ENCODE data around the gene MYLK. TPM values are rescaled to one million over a fixed set of nuclear protein-coding genes. Genes with fewer than 3 reads are reported as not detected.

MYLK gene
- polyA plus RNA-seq, 3 donors from 2014 or later: 0.36 to 3.7 (median 0.89) TPM

DNA sequence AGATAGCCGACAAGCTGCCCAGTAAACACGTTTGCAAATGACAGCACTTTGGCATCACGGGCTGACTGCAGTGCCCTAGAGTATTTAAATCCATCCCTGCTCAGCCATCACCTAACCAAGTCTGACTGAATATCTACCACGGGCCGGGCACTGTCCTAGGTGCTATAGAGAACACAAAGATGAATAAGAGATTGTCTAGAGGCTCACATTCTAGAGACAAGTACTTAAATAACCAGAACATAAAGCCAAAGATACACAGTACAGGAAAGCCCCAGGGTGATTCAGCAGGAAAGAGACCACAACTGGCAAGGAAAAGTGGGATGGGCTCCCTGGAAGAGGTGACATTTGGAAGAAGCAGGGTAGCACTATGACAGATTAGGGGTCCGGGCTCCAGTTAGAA lies 103.5 kb downstream of the MYLK start:
- H3K9me3 Mint-ChIP-seq: no peaks in the 10 kb centered on the region
- no peak overlapping the region for H3K4me3 Mint-ChIP-seq
- H3K27ac Mint-ChIP-seq: no peak overlapping the region
- DNase-seq: no peak
- H3K36me3 Mint-ChIP-seq: no peaks in the 10 kb centered on the region
- H3K27me3 Mint-ChIP-seq (ENCODE audit: low read depth in 3 of 3): peaks cover 0 to 11% (median 3%) of the 10 kb centered on the region in 3 donors
- no peaks in the 10 kb centered on the region for H3K4me1 Mint-ChIP-seq

DNA sequence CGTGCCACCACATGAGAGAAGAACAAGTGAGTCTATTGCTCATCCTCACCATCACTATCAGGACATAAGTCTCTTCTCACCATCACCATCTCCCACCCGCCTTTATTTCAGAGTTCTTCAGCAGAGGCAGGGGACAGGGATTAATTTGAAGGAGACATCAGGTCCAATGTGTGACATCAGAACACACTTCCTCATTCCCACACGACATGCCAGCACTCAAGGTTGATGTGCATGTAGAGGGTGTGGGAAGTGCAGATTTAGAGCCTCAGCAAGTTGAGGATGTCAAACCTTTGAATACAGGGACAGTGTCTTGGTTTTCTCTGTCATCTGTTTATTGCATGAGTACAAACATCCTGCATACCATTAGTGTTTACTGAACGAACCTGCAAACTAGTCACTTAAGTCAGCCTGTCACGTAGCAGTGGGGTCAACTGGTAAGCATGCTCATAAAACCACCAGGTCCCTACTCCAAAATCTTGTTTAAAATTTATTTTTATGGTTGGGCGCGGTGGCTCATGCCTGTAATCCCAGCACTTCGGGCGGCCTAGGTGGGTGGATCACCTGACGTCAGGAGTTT lies 104.4 kb downstream of the MYLK start:
- DNase-seq: no peak
- Mint-ChIP-seq H3K36me3 (no peaks in the 10 kb centered on the region), H3K27ac (no peak overlapping the region), H3K27me3 (ENCODE audit: low read depth in 3 of 3) (peaks cover 0 to 9% (median 3%) of the 10 kb centered on the region in 3 donors), H3K4me3 (no peak overlapping the region), H3K9me3 (no peaks in the 10 kb centered on the region), H3K4me1 (no peaks in the 10 kb centered on the region)

DNA sequence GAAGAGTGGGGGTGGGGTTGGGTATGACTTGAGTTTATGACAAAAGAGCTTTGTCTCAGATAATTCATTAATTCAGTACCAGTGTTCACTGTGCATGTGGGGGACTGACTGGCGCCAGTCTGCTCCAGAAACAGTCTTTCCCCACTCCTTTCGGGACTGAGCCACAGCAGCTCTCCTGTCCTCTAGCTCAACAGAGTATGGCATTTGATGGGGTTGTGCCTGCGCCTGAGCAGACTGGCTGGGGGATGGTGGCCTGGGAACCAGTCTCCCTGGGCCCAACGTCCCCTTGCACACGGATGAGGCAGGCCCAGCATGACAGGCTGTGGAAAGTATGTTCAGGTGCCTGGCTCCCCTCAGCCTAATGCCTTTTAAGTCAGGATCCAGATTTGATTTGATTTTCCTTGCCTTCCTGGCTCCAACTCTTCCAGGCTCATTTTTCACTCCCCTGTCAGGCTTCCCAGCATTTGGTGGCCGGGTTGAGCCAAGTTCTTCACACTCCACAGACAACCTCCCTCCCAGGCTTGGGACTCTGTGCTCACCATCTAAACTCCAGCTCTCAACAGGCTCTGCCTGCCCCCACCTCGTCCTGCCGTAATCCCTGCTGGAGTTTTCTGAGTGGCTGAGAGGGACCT lies 105.0 kb downstream of the MYLK start:
- no peaks in the 10 kb centered on the region for H3K4me1 Mint-ChIP-seq
- no peak for DNase-seq
- no peaks in the 10 kb centered on the region for H3K36me3 Mint-ChIP-seq
- no peaks in the 10 kb centered on the region for H3K9me3 Mint-ChIP-seq
- no peak overlapping the region for H3K4me3 Mint-ChIP-seq
- no peak overlapping the region for H3K27ac Mint-ChIP-seq
- peaks cover 0 to 9% (median 1%) of the 10 kb centered on the region in 3 donors for H3K27me3 Mint-ChIP-seq (ENCODE audit: low read depth in 3 of 3)

DNA sequence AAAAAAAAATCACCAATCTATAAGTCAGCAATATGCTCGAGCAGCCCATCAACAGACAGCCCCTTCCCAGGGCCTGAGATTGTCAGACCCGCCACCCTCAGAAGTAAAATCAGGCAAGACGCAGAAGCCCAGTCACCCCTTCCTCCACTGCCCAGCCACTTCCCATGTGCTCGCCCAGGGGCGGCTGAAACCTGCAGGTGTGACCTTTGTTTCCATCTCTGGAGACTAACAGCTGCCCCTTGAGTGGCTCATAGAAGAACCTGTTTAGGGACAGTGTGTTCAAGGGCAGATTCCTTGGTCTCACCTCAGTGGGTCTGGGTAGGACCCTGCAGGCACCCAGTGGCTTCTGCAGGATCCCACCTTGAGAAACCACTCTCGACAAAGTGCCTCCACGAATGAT lies 105.6 kb downstream of the MYLK start:
- H3K9me3 Mint-ChIP-seq: no peaks in the 10 kb centered on the region
- no peaks in the 10 kb centered on the region for H3K36me3 Mint-ChIP-seq
- no peak overlapping the region for H3K4me3 Mint-ChIP-seq
- no peaks in the 10 kb centered on the region for H3K4me1 Mint-ChIP-seq
- H3K27ac Mint-ChIP-seq: no peak overlapping the region
- no peak for DNase-seq
- peaks cover 0 to 9% (median 1%) of the 10 kb centered on the region in 3 donors for H3K27me3 Mint-ChIP-seq (ENCODE audit: low read depth in 3 of 3)

DNA sequence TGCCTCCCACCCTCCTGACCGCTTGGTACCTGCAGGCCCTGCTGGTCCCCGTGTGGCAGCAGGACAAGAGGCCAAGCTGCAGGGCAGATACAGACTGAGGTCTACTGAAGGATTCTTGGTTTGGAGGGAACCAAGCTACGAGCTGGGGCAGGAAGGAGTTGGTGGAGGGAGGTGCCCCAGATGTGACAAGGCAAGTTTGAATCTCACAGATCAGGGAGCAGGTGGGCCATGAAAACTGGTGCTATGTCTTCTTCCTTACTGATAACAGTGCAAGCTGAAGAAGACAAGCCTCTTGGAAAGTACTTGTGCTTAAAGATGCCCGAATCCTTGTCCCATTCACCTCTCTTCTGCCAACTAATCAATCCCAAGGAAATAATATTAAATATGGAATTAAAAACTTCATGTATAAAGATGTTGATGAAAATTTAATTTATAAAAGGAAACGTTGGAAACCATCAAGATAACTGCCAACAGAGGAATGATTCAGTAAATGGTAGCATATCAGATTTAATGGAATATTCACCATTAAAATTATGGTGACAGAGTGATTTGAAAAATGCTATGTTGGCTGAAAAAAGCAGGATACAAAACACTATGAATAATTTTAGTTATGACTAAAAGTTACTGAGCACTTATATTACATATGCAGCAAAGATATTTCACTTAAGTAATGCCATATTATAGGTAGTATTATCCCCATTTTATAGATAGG lies 107.9 kb downstream of the MYLK start:
- DNase-seq: no peak
- H3K27me3 Mint-ChIP-seq (ENCODE audit: low read depth in 3 of 3): peaks cover 0 to 9% (median 1%) of the 10 kb centered on the region in 3 donors
- no peak overlapping the region for H3K4me3 Mint-ChIP-seq
- H3K4me1 Mint-ChIP-seq: no peaks in the 10 kb centered on the region
- no peaks in the 10 kb centered on the region for H3K9me3 Mint-ChIP-seq
- H3K36me3 Mint-ChIP-seq: no peaks in the 10 kb centered on the region
- H3K27ac Mint-ChIP-seq: no peak overlapping the region

DNA sequence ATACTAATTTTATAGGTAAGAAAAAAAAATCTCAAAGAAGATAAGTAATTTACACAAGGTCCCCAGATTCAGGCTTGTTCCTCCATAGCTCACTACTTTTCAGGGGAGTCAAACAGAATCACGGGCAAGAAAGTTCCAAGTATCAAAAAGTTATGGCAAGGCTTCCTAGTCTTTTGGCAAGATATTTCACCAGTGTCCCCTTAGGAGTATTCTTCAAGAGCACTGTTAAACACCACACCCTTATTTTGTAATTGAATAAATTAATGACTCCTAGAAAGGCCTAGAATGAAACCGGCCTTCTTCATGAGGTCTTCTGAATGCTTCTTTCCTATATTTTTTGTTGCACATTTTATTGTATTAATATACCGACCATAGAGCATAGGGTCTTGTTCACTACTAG lies 109.7 kb downstream of the MYLK start:
- no peak for DNase-seq
- Mint-ChIP-seq H3K36me3 (no peaks in the 10 kb centered on the region), H3K27me3 (ENCODE audit: low read depth in 3 of 3) (peaks cover 0 to 9% (median 3%) of the 10 kb centered on the region in 3 donors), H3K27ac (no peak overlapping the region), H3K9me3 (no peaks in the 10 kb centered on the region), H3K4me3 (no peak overlapping the region), H3K4me1 (no peaks in the 10 kb centered on the region)

DNA sequence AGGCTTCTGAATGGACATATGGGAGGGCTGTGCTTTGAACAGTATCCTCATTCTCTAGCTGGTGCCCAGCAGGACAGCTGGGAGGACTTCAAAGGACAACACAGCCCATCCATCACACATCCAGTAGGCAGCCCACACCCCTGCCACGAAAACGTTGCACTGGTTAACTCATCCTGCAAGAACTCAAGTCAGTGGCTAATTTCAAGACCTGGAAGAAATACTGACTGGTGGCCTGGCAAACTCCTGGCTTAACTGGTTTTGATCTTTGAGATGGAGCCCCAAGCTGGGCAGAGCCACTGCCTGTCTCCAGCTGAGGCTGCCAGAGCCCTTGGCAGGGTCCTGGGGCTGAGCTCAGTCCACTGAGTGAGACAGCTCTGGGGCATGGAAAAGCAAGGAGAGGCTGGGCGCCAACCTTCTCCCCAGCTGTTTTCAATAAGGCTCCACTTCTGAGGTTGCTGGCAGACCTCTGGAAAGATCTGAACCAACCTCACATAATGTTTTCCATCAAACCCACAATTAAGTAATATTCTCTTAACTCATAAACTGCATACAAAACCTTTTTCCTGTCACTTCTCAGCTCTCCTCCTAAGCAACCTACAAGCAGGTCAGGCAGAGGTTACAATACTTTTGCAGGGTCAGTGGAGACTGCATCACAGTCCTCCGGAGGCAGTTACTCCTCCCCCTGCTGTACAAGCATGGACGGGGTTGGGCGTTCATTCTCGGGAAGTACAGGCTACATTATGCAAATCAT lies 110.3 kb downstream of the MYLK start:
- H3K4me3 Mint-ChIP-seq: no peak overlapping the region
- H3K27ac Mint-ChIP-seq: no peak overlapping the region
- H3K9me3 Mint-ChIP-seq: no peaks in the 10 kb centered on the region
- no peaks in the 10 kb centered on the region for H3K4me1 Mint-ChIP-seq
- H3K36me3 Mint-ChIP-seq: no peaks in the 10 kb centered on the region
- DNase-seq: no peak
- H3K27me3 Mint-ChIP-seq (ENCODE audit: low read depth in 3 of 3): peaks cover 0 to 9% (median 3%) of the 10 kb centered on the region in 3 donors

DNA sequence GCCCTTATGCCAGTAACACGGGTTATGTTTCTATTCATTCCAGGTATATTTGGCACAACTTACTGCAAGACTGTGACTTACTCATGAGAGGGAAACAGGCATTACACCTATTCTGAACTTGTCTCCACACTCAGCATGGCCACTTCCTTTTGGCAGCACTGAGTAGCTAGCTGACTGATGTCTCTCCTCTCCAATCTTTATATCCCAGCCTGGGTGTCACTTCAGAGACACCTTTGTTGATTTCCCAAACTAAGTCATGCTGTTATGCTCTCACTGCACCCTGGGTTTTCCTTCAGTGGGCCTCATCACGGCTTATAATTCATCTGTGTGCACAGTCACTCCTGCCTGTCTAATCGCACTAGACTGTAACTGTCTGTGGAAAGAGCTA lies 114.8 kb downstream of the MYLK start:
- no peak for DNase-seq
- Mint-ChIP-seq H3K9me3 (no peaks in the 10 kb centered on the region), H3K27me3 (ENCODE audit: low read depth in 3 of 3) (peaks cover 0 to 2% (median 0%) of the 10 kb centered on the region in 3 donors), H3K27ac (no peak overlapping the region), H3K4me3 (no peak overlapping the region), H3K36me3 (no peaks in the 10 kb centered on the region), H3K4me1 (no peaks in the 10 kb centered on the region)

DNA sequence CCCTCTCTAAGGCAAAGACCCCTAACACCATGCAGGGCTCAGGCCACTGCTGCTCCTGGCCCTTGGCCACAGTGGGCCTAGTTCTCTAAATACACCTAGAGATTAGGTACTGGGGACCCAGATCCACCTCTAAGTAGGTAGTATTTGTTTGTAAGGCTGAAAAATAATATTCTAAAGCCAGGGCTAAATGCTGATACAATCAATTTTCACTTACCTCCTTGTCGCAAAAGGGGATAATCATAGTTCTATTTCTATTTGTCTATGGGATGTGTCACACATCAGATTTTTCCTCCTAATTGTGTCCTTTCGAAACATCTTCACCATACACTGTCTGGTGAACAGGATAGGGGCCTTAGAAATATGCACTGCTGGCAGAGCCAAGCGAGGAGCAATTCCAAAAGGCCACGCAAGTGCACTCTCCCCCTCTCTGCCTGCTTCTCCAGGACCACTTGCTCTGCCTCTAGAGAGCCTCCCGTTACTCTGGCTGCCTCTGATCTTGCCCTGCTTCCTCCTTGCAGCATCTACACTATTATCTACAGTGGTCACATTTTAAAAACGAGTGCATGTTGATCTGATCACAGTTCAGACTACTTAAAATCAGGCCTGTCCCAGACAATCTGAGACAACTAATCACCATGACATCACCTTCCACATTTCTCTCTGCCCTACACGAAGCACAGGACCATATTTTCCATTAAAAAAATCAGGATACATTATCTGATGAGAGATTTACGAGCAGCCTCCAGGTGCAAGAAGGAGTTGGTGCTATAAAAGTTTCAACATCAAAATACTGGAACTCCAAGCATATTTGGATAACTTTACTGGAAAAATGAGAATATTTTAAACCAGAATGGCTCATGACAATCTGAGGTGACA lies 115.4 kb downstream of the MYLK start:
- H3K9me3 Mint-ChIP-seq: no peaks in the 10 kb centered on the region
- H3K4me1 Mint-ChIP-seq: no peaks in the 10 kb centered on the region
- H3K36me3 Mint-ChIP-seq: no peaks in the 10 kb centered on the region
- H3K27me3 Mint-ChIP-seq (ENCODE audit: low read depth in 3 of 3): peaks cover 0 to 2% (median 0%) of the 10 kb centered on the region in 3 donors
- no peak overlapping the region for H3K4me3 Mint-ChIP-seq
- no peak for DNase-seq
- no peak overlapping the region for H3K27ac Mint-ChIP-seq

DNA sequence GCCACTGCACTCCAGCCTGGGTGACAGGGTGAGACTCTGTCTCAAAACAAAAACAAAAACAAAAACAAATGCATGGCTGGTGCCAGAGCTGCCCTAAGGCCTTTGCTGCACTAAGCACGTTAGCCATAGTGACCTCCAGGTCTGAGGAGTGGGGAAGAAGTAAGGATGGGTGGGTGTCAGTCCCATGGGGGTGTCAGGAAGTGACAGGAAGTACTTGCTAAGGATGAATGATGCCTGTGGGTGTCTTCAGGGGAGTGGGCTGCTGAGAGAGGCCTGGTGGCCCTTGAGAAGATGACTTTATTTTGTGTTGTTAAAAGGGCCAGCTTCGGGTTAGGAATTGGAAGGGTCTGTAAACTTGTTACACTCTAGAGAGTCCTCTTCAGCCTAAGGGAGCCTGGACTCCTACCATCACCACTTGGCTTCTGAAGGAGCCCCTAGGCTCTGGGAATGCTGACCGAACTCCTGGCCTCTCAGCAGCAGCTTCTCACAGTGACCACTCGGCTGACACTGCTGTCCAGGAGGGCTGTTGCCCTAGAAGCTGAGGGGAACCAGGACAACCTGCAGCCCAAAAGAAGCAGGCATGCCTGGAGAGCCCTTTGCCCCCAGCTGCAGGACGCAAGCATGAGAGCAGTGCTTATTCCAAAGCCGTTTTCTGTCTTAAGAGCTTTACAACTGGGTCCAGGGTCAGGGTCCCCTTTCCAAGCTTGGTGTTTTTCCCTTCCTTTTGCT lies 116.4 kb downstream of the MYLK start:
- Mint-ChIP-seq H3K4me1 (no peaks in the 10 kb centered on the region), H3K36me3 (no peaks in the 10 kb centered on the region), H3K9me3 (peaks cover 0 to 2% (median 0%) of the 10 kb centered on the region in 6 donors), H3K27me3 (ENCODE audit: low read depth in 3 of 3) (peaks cover 0 to 2% (median 0%) of the 10 kb centered on the region in 3 donors), H3K4me3 (no peak overlapping the region), H3K27ac (no peak overlapping the region)
- no peak for DNase-seq

DNA sequence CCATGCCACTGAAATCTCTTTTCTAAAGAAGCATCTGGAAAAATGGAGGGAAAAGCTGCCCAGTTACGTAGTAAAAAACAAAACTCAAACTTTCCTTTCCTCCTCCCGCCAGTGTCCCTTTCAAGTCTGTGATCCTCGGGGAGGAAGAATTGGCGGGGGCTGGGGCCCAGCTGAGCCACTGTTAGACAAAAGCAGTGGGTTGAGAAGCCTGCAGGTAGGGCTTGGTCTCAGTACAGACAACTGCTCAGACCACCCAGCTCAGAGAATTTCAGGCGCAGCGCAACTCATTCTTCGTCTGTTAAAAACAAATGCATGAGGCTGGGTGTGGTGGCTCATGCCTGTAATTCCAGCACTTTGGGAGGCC lies 117.1 kb downstream of the MYLK start:
- Mint-ChIP-seq H3K27ac (no peak overlapping the region), H3K4me1 (no peaks in the 10 kb centered on the region), H3K36me3 (no peaks in the 10 kb centered on the region), H3K27me3 (ENCODE audit: low read depth in 3 of 3) (peaks cover 0 to 2% (median 0%) of the 10 kb centered on the region in 3 donors), H3K4me3 (no peak overlapping the region), H3K9me3 (peaks cover 0 to 3% (median 0%) of the 10 kb centered on the region in 6 donors)
- DNase-seq: no peak

DNA sequence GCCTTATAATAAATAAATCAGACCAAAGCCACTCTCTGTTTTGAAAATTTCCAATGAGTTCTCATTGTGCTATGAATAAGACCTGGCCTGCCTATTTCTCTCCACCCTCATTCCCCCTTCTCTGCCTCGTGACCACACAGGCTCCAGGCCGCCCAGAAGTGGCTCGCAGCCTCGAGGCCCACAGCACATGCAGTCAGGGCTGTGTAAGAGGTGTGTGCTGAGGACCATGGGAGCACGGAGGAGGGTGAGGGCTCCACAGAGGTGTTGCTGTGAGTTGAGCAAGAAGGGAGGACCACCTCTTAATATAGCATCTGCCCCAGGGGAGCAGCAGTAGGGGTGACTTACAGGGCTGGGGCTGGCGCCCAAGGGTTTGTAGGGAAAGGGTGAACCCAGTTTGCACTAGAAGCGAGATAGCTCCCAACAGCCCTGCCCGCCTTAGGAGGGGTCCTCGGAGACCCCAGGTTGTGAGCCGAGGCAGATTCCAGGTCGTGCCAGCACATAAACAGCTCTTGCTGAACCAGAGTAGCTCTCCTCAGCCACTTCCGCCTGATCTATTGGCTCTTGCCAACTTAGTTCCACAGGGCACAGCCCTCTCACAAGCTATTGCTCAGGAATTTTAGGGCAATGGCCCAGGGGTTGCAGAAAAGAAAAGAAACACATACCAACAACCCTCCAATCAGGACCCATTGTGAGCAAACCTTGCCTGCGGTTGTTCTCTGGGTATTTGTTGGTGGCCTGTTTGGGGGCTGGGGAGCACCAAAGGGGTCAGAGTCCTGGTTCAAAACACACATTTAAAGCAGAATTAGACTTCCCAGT lies 117.7 kb downstream of the MYLK start:
- no peaks in the 10 kb centered on the region for H3K36me3 Mint-ChIP-seq
- H3K9me3 Mint-ChIP-seq: peaks cover 0 to 3% (median 0%) of the 10 kb centered on the region in 6 donors
- no peaks in the 10 kb centered on the region for H3K4me1 Mint-ChIP-seq
- H3K27me3 Mint-ChIP-seq (ENCODE audit: low read depth in 3 of 3): peaks cover 0 to 2% (median 0%) of the 10 kb centered on the region in 3 donors
- H3K4me3 Mint-ChIP-seq: no peak overlapping the region
- no peak for DNase-seq
- no peak overlapping the region for H3K27ac Mint-ChIP-seq

Measured in immature natural killer cell (primary cell).